Stimulated activated CD4-positive, alpha-beta T cell treated with anti-CD3 and anti-CD28 coated beads, Interleukin-15, amount 100 ng/mL, for 24 hours (primary cell): ENCODE data around the gene LRRFIP2.
"Not testable (repeated sequence)": the region's sequence is repeated elsewhere in the genome, so short reads cannot be mapped to it uniquely, and the experiment has no call there.

ENCODE experiments used
- DNase-seq: peaks from one replicate; pipeline ENCODE4 v3.0.0-alpha.2; 2020

Gene LRRFIP2, protein sequence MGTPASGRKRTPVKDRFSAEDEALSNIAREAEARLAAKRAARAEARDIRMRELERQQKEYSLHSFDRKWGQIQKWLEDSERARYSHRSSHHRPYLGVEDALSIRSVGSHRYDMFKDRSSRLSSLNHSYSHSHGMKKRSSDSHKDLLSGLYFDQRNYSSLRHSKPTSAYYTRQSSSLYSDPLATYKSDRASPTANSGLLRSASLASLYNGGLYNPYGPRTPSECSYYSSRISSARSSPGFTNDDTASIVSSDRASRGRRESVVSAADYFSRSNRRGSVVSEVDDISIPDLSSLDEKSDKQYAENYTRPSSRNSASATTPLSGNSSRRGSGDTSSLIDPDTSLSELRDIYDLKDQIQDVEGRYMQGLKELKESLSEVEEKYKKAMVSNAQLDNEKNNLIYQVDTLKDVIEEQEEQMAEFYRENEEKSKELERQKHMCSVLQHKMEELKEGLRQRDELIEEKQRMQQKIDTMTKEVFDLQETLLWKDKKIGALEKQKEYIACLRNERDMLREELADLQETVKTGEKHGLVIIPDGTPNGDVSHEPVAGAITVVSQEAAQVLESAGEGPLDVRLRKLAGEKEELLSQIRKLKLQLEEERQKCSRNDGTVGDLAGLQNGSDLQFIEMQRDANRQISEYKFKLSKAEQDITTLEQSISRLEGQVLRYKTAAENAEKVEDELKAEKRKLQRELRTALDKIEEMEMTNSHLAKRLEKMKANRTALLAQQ

DNA sequence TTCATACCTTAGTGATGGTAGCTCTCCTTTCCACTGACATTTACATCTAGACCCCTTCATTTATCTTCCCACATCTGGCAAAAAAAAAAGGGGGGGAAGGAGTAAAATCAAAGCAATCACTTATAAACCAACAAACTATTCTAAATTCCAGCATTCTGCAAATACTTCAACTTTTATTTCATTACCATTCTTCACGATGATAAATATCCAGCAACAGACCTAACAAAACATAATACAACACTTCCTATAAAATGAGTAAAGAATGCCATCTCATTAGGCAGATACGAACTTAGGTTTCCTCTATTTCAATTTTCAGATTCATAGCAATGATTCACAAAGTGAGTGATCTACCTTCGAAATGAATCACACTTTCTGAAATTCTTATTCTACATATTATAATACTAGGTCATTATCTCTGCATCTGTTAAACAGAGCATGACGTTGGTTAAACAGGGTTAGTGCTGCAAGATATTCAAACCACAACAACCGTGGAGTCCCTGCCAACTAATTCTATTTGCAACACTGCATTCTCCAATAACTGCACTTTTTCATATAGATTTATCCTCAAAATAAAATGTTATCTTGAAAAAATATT, at the start of gene LRRFIP2:
Gene LRRFIP2, minus strand, starts transcription at position 51 of the 595 bp plus-strand sequence. CDS start 25,599 bp downstream, outside the sequence.
- peak; percentile 23 for DNase-seq

DNA sequence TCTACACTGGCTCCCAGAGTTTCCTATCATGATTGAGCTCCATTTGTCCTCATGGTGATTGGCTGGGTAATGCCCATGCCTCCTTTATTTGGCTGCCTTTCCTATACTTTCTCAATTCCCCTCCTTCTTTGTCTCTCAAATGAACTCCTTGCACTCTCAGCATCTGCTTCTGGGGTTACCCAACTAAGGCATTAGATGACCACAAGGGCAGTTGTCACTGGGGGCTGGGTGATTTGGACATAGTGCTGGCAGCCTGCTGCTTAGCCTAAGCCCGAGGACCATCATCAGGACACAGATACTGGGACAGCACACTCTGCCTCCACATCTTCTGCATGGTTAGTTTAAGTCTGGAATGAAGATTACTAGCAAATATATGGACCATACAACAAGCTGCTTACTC, 49.2 kb upstream of the LRRFIP2 start:
- DNase-seq: no peak

- DNase-seq: no peak
Observed at GRCh38 chr3:37223141-37223558, 48.8 kb upstream of the LRRFIP2 start.

GRCh38 chr3:37222542-37222941, 48.2 kb upstream of the LRRFIP2 start:
- not testable (repeated sequence) for DNase-seq

- DNase-seq: no peak
Observed at GRCh38 chr3:37221407-37221806, 47.0 kb upstream of the LRRFIP2 start.

- no peak for DNase-seq
Observed at GRCh38 chr3:37219266-37219665, 44.9 kb upstream of the LRRFIP2 start.

DNA sequence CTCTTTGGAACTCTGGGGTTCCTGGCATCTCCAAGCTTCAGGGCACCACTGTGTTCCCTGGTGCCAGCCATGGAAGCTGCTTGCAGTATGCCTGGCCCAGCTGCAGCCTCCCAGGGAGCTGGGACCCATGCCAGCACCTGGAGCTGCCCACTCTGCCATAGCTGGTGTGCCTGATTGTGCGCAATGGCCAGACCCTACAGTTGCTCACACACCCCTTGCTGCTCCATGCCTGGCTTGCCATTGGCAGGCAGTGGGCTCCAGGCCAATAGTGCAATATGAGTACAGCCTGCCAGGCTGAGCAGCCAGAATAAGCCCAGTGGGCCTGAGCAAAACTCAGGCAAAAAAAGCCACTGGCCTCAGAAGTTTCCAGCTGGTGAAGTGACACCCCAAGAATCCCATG, 43.8 kb upstream of the LRRFIP2 start:
- no peak for DNase-seq

GRCh38 chr3:37217098-37217849, 42.9 kb upstream of the LRRFIP2 start:
- no peak for DNase-seq

DNA sequence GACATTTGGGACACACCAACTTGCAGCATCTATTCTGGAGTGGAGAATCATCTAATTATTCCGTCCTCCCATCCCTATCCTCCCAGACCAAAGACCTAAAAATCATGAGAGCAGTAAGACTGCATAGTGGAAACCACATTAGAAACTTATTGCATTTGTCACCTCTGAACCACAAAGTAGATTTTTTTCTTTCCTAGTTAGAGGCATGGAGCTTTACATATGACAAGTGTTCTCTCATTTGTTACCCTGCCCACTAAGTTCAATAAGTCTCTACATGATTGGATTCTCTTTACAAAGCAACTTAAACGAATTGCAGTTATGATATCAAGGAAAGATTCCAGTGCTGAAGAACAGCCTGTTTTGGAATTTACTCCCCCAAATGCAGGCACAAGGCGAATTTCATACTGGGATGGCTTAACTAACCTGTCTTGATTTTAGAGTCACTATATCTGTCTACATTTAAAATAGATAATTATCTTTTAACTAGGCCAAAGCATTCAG, 42.3 kb upstream of the LRRFIP2 start:
- DNase-seq: no peak

DNA sequence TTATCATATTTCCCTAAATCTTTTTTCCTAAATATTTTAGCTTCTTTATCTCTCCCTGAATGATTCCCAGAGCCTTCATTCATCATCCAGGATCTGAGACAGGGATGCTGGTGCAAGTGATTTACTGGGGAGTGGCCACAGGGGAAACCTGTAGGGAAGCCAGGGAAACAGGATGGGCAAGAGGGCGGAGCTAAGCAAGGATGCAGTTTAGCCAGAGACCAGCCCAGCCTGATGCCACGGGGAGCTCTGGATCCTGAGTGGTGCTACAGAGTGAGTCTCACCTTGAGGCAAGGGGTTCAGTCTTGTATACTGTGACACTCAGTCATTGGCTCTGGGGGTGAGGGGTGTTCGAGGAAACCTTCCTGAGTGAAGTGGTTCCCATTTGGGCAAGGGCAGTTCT, 39.7 kb upstream of the LRRFIP2 start:
- DNase-seq: no peak

- DNase-seq: no peak
Observed at GRCh38 chr3:37210230-37210629, 35.8 kb upstream of the LRRFIP2 start.

DNA sequence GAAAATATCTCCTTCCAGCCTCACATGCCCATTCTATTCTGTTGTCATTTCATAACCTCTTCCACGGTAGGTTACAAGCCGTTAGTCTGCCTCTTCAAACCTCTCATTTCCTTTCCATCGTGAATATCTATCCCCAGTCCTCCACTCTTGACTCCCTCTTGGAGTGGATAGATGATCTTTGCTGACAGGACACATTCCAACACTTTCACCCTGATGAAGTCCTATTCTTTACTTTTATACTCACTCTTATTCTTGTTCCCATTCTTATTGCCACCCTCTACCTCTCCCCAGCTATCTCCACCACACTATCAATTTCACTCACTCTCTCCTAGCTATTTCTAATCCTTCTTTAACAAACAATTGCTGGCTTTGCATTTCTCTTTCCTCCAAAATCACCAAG, 34.2 kb upstream of the LRRFIP2 start:
- DNase-seq: not testable (repeated sequence)

- DNase-seq: not testable (repeated sequence)
Observed at GRCh38 chr3:37208008-37208407, 33.6 kb upstream of the LRRFIP2 start.

- DNase-seq: not testable (repeated sequence)
Observed at GRCh38 chr3:37206041-37206440, 31.7 kb upstream of the LRRFIP2 start.

DNA sequence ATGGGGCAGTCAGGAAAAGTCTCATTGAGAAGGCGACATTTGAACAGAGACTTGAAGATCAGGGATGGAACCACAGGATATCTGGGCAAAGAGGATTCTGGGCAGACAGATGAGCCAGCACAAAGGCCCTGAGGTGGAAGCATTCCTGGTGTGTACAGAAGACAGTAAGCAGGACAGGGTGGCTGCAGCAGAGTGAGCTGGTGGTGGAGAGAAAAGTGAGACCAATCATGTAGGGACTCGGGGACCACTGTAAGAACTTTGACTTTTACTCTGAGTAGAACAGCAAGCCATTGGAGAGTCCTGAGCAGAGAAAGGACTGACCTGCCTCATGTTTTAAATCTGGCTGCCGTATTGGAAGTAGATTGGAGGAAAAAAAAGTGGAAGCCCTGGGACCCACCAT, 29.9 kb upstream of the LRRFIP2 start:
- no peak for DNase-seq

DNA sequence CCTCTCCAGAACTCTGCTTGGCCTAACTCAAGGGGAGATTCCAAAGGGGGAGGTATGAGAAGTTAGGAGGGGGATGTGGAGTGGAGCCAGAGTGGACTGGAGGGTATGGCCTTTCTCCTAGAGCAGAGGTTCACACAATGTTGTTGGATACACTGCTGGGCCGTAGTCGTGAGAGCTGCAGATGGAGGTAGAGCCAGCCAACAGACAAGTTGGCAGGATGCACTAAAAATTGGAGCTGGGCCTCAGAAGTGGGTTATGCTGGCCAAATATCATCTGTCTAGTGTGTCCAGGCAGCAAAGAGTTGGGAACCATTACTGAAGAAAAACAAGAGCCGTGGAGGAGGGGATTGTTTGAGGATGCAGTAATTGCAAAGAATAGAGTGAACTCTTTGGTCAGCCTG, 27.7 kb upstream of the LRRFIP2 start:
- DNase-seq: no peak

DNA sequence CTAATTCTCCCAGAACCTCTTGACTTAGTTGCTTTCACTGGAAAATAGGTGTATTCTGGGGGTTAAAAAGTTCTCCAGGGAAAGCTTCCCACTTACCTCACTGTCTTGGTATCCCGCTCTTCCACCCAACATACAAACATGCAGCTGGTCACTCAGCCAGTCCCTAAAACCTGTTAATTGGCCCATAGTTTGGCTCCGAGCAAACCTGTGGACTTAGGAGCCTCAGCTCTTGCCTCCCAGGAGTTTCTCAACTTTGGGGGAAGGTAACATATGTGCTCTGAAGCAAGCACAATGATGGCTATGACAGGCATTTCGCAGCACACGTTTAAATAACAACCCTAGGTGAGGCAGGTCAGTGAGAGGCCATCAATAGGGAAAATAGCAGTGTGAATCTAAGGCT, 25.8 kb upstream of the LRRFIP2 start:
- DNase-seq: no peak

DNA sequence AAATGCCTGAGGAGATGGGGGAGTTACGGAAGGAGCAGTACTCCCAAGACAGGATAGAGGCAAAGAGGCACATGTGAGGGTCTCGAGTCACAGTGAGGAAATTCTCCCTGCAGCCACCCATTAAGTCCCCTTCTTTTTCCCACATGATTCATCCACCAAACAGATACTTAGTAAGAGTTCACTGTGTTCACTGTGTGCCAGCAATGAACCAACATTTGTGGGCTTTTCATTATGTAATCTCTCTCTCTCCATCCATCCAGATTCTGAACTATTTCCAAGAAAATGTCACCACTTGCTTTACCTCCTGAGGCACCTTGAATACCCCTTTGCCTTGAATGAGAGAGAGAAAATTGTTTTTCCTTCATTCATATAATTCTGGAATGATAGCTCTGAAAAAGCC, 24.6 kb upstream of the LRRFIP2 start:
- DNase-seq: no peak

GRCh38 chr3:37198547-37198946, 24.2 kb upstream of the LRRFIP2 start:
- no peak for DNase-seq

- DNase-seq: no peak
Observed at GRCh38 chr3:37197810-37198371, 23.5 kb upstream of the LRRFIP2 start.

GRCh38 chr3:37194533-37194932, 20.2 kb upstream of the LRRFIP2 start:
- no peak for DNase-seq

DNA sequence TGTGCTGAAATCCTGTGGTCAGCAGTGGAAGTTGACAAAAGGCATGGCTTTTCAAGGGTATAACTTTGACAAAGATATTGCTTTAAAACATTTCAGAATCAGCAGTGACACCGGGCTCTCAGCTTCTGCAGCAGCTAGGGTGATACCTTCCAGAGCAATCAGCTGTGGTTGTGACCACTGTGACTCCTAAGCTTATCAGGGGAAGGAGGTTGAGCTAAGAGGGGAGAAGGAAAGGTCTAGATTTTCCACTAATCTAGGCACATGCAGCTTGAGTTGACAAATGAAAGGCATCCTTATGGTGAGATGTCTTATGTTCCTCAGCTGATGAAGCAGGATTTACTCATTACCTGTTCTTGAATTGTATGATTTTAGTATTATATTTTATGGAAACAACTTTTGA, 16.3 kb upstream of the LRRFIP2 start:
- DNase-seq: no peak

GRCh38 chr3:37189109-37189508, 14.7 kb upstream of the LRRFIP2 start:
- no peak for DNase-seq
